Adrenal gland (tissue), 12 donors: ENCODE results near the gene SMIM1. TPM values are rescaled to one million over a fixed set of nuclear protein-coding genes. Genes with fewer than 3 reads are reported as not detected.

Experiments
- DNase-seq, 7 donors: peaks; one replicate each; pipeline ENCODE4 v3.0.0-alpha.2; 2019 to 2020
- H3K27ac ChIP-seq, 5 donors: fragments of 200-600 bp; sonication (generic) in 4 of 5; 1 replicate in 3 of 5; 2 replicates in 2 of 5; pipeline versions ENCODE4 v1.5.1 to v1.8.0; 2016 to 2020; ENCODE audit warnings: mild to moderate bottlenecking in 1 of 5
- H3K27me3 ChIP-seq: fragments of 200-600 bp; 2 replicates; pipeline ENCODE4 v1.8.0; 2021
- H3K36me3 ChIP-seq, 2 donors: fragments of 200-600 bp; replicated peaks in 1 of 2; 1 replicate in 1 of 2; 2 replicates in 1 of 2; pipeline versions ENCODE4 v1.5.1 to v1.8.0; 2018 to 2022
- H3K4me1 ChIP-seq, 2 donors: fragments of 200-600 bp; replicated peaks in 1 of 2; 1 replicate in 1 of 2; 2 replicates in 1 of 2; pipeline versions ENCODE4 v1.5.1 to v1.8.0; 2018 to 2021
- H3K4me3 ChIP-seq, 4 donors: fragments of 200-600 bp; sonication (generic) in 3 of 4; one replicate each; pipeline ENCODE4 v1.5.1; 2016 to 2018
- H3K9me3 ChIP-seq, 3 donors: fragments of 200-600 bp; sonication (generic) in 1 of 3; replicated peaks in 1 of 3; 1 replicate in 2 of 3; 2 replicates in 1 of 3; pipeline versions ENCODE4 v1.5.1 to v1.8.0; 2016 to 2021
- CTCF ChIP-seq, 6 experiments: fragments of 450-650 bp in 4 of 6; fragments of 200-600 bp in 2 of 6; sonication (generic) in 1 of 6; IDR thresholded peaks; 1 replicate in 5 of 6; 2 replicates in 1 of 6; pipeline versions ENCODE4 v1.5.1 to v1.8.0; 2016 to 2021; ENCODE audit warnings: antibody characterized with exemption in 6 of 6, mild to moderate bottlenecking in 2 of 6, moderate library complexity in 1 of 6
- POLR2A ChIP-seq, 2 donors: fragments of 450-650 bp; IDR thresholded peaks; one replicate each; pipeline ENCODE4 v1.6.1; 2017; ENCODE audit warnings: antibody characterized with exemption in 2 of 2, mild to moderate bottlenecking in 2 of 2, moderate library complexity in 1 of 2
- WGBS, 4 donors: extraction: QIAGEN DNeasy Blood & Tissue Kit in 2 of 4; methylation state at CpG; one replicate each; pipeline versions ENCODE4 v1.1.5 to v1.1.7; 2013 to 2017; 5-methylcytosine and 5-hydroxymethylcytosine counted together
- intact Hi-C, 2 donors: fragments of 100-400 bp; cut with DNase I; formaldehyde crosslinking; loops; one replicate each; pipeline versions ENCODE4 v1.14.1 to v1.15.0; 2022 to 2023
- polyA plus RNA-seq, 3 donors: library from polyadenylated mRNA; stranded (reverse); fragments of 200-250 nt in 2 of 3; fragments of 350-450 nt in 1 of 3; fragmentation: Illumina TruSeq in 1 of 3; extraction: RNeasy Lipid Tissue Mini Kit (QIAGEN cat#74804) in 1 of 3; gene quantifications; one replicate each; pipeline ENCODE4 v1.2.3, GENCODE V29; 2013 to 2014
- total RNA-seq, 9 donors: library from RNA; depleted of rRNA in 4 of 9; stranded (reverse); fragments of >200 nt in 4 of 9; fragments of 120-200 nt in 1 of 9; fragmentation: NEBNext Ultra II Directional in 1 of 9; extraction: Animal tissue kit (Norgen Biotek cat#: 25700) in 1 of 9; gene quantifications; one replicate each; pipeline versions ENCODE4 v1.1.0 to v1.2.4, GENCODE V29; 2013 to 2023
- donor health status: healthy with polysubstance abuse.
- donor health status: Bipolar disorder and iron deficiency.
- donor health status: DM: yes; HTN: yes; CAD: no.
- donor health status: DM: no; HTN: no; CAD: no.
- donor health status: DM: no; HTN: no; CAD: no.
- donor health status: DM: yes; HTN: yes; CAD: no.

Gene SMIM1
- total and polyA plus RNA-seq, 12 donors = 0.35 to 22.0 (median 7.0) TPM; not detected in 2

- H3K27ac ChIP-seq = no peak overlapping the region
- intact Hi-C loops = loop anchor here in 1 of 2 donors (10.0 kb wide), 1 partner anchor 52 kb away; the partner anchor contains the start of gene LRRC47
- peaks cover 7 to 16% of the 10 kb centered on the region in 2 donors for H3K4me1 ChIP-seq
- no peaks in the 10 kb centered on the region for H3K27me3 ChIP-seq
- no peak overlapping the region for H3K4me3 ChIP-seq
- TF ChIP-seq POLR2A (IDR thresholded peaks at IDR 0.05) = no peak
- TF ChIP-seq CTCF (IDR thresholded peaks at IDR 0.05) = no peak
- 87 to 91% (median 88%) methylated on average over 13 to 24 of the region's 24 CpGs for WGBS, 4 donors
- peaks cover 0 to 25% of the 10 kb centered on the region in 2 donors for H3K36me3 ChIP-seq
- DNase-seq = no peak
- H3K9me3 ChIP-seq = no peaks in the 10 kb centered on the region
Observed at GRCh38 chr1:3742439-3743298, 29.9 kb upstream of the SMIM1 start.

DNA sequence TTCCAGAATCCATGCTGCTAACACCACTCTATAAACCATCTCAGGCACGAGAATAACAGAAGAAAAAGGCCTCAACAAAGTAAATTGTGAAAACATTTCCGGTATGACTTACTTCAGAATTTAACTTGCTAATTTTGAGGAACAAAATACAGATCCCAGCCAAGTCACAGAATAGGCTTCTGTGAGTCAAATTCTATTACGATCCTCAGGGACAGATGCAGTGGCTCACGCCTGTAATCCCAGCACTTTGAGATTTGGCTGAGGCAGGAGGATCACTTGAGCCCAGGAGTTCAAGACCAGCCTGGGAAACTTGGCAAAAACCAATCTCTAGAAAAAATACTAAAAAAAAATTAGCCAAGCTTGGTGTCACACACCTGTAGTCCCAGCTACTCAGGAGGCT is 29.1 kb upstream of the SMIM1 start:
- TF ChIP-seq CTCF (IDR thresholded peaks at IDR 0.05) (no peak), POLR2A (IDR thresholded peaks at IDR 0.05) (no peak)
- 71 to 78% (median 75%) methylated on average over 4 of the region's 4 CpGs for WGBS, 4 donors
- H3K36me3 ChIP-seq = peaks cover 0 to 18% of the 10 kb centered on the region in 2 donors
- intact Hi-C loops = loop anchor here in 1 of 2 donors (10.0 kb wide), 1 partner anchor 51 kb away; the partner anchor contains the start of gene LRRC47
- no peaks in the 10 kb centered on the region for H3K27me3 ChIP-seq
- no peaks in the 10 kb centered on the region for H3K9me3 ChIP-seq
- H3K4me1 ChIP-seq = peaks cover 7 to 20% of the 10 kb centered on the region in 2 donors
- H3K27ac ChIP-seq = no peak overlapping the region
- no peak overlapping the region for H3K4me3 ChIP-seq
- DNase-seq = no peak

DNA sequence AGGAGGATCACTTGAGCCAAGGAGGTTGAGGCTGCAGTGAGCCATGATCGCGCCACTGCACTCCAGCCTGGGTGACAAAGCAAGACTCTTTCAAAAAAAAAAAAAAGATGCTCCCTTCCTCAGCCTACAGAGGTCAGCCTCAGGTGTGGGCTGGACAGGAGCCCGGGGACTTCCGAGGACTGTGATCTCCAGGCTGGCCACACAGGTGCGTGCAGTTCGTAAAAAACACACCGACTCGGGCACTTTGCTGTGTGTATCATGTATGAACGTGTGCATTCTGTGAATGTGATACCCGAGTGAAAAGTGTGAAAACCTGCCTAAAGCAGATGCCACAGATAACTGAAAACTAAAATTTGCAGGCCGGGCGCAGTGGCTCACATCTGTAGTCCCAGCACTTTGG is 28.7 kb upstream of the SMIM1 start:
- no peak for DNase-seq
- H3K9me3 ChIP-seq = no peaks in the 10 kb centered on the region
- intact Hi-C loops = loop anchor here in 1 of 2 donors (10.0 kb wide), 1 partner anchor 51 kb away; the partner anchor contains the start of gene LRRC47
- H3K4me3 ChIP-seq = no peak overlapping the region
- H3K36me3 ChIP-seq = peaks cover 0 to 14% of the 10 kb centered on the region in 2 donors
- TF ChIP-seq POLR2A (IDR thresholded peaks at IDR 0.05) = no peak
- no peak for TF ChIP-seq CTCF (IDR thresholded peaks at IDR 0.05)
- H3K27ac ChIP-seq = no peak overlapping the region
- no peaks in the 10 kb centered on the region for H3K27me3 ChIP-seq
- 91 to 96% (median 95%) methylated on average over 12 of the region's 12 CpGs for WGBS, 4 donors
- peaks cover 7 to 20% of the 10 kb centered on the region in 2 donors for H3K4me1 ChIP-seq

- peaks cover 7 to 20% of the 10 kb centered on the region in 2 donors for H3K4me1 ChIP-seq
- WGBS, 4 donors = 94 to 100% (median 96%) methylated on average over 3 to 10 of the region's 10 CpGs
- H3K36me3 ChIP-seq = peaks cover 0 to 12% of the 10 kb centered on the region in 2 donors
Observed at GRCh38 chr1:3744646-3745045, 27.9 kb upstream of the SMIM1 start.

More at GRCh38 chr1:3744646-3745045, 27.9 kb upstream of the SMIM1 start:
- no peak overlapping the region for H3K27ac ChIP-seq
- no peaks in the 10 kb centered on the region for H3K9me3 ChIP-seq
- intact Hi-C loops = loop anchor here in 1 of 2 donors (10.0 kb wide), 1 partner anchor 50 kb away; the partner anchor contains the start of gene LRRC47
- no peak for DNase-seq
- H3K4me3 ChIP-seq = no peak overlapping the region
- no peak for TF ChIP-seq POLR2A (IDR thresholded peaks at IDR 0.05)
- TF ChIP-seq CTCF (IDR thresholded peaks at IDR 0.05) = no peak
- H3K27me3 ChIP-seq = no peaks in the 10 kb centered on the region
